Duodenal mucosa (tissue), 2 donors: ENCODE data around the gene ALOX15.
"Not testable (repeated sequence)": the region's sequence is repeated elsewhere in the genome, so short reads cannot be mapped to it uniquely, and the experiment has no call there.

Experiments
- H3K27ac ChIP-seq: one replicate; pipeline ENCODE4 v1.7.0; 2013; ENCODE audit warnings: low read depth, low read length
- H3K27me3 ChIP-seq, 2 donors: one replicate each; pipeline ENCODE4 v1.7.0; 2013; ENCODE audit warnings: low read length in 2 of 2, control low read depth in 1 of 2; ENCODE audit not compliant: insufficient read depth in 2 of 2, control insufficient read depth in 1 of 2
- H3K36me3 ChIP-seq, 2 donors: one replicate each; pipeline ENCODE4 v1.7.0; 2013; ENCODE audit warnings: low read length in 2 of 2, control low read depth in 1 of 2; ENCODE audit not compliant: insufficient read depth in 2 of 2, control insufficient read depth in 1 of 2
- H3K4me1 ChIP-seq, 2 donors: one replicate each; pipeline ENCODE4 v1.7.0; 2013; ENCODE audit warnings: low read length in 2 of 2, control low read depth in 1 of 2; ENCODE audit not compliant: insufficient read depth in 2 of 2, control insufficient read depth in 1 of 2
- H3K4me3 ChIP-seq, 2 donors: one replicate each; pipeline ENCODE4 v1.7.0; 2013; ENCODE audit warnings: low read length in 2 of 2, low read depth in 1 of 2
- H3K9ac ChIP-seq, 2 donors: one replicate each; pipeline ENCODE4 v1.7.0; 2013; ENCODE audit warnings: low read length in 2 of 2, low read depth in 1 of 2
- H3K9me3 ChIP-seq, 2 donors: one replicate each; pipeline ENCODE4 v1.7.0; 2013; ENCODE audit warnings: low read length in 2 of 2, control low read depth in 1 of 2; ENCODE audit not compliant: control insufficient read depth in 1 of 2

ALOX15 gene

DNA sequence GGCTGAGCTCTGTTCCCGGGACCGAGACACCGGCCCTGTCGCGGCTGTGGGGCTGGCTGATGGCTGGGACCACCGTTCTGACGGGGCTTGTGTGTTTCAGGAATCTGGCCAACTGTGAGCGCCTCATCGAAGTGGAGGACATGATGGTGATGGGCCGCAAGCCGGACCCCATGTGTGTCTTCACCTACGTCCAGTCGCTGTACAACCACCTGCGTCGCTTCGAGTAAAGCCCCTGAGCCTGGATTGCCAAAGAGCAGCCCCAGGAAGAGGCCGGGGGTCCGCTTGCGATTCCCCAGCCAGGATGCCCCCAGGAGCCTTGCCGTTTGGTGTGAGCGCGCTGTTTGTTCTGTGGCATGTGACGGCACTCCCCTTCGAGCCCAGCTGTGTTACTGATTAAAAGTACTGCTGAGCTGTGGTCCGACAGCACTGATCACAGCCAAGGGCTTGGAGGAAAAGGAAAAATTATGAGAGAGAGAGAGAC is 34.2 kb downstream of the ALOX15 start:
- Histone ChIP-seq H3K9ac (no peak overlapping the region), H3K27me3 (no peaks in the 10 kb centered on the region), H3K4me1 (peaks cover 14 to 28% of the 10 kb centered on the region in 2 donors)

DNA sequence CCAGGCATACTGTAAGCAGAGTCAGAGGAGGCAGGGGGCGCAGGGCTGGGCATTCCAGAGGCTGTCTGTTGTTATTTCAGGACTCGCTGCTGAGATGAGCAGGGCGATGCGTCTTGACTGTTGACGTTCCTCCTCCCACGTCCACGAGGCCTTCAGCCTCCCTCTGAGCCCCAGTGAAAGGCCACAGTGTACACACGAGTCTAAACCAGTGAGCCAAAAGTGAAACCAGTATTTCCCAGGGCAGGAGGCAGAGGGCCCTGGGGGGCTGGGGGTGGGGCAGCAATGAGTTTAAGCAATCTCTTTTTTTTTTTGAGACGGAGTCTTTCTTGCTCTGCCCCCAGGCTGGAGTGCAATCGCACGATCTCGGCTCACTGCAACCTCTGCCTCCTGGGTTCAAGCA is 35.7 kb downstream of the ALOX15 start:
- Histone ChIP-seq H3K4me1 (peaks cover 14 to 28% of the 10 kb centered on the region in 2 donors), H3K9me3 (no peaks in the 10 kb centered on the region), H3K4me3 (no peak overlapping the region), H3K27me3 (no peaks in the 10 kb centered on the region), H3K27ac (no peak overlapping the region), H3K9ac (no peak overlapping the region), H3K36me3 (no peaks in the 10 kb centered on the region)

More for the DNA sequence above, 34.2 kb downstream of the ALOX15 start:
- H3K36me3 ChIP-seq: no peaks in the 10 kb centered on the region
- no peaks in the 10 kb centered on the region for H3K9me3 ChIP-seq
- H3K4me3 ChIP-seq: peak overlapping the region in 1 of 2 donors; percentile 6
- H3K27ac ChIP-seq: peak overlapping the region; percentile 47

- not testable (repeated sequence) for H3K4me3 ChIP-seq, H3K9me3 ChIP-seq, H3K27me3 ChIP-seq, H3K9ac ChIP-seq, H3K36me3 ChIP-seq, H3K27ac ChIP-seq
- peaks cover 10 to 19% of the 10 kb centered on the region in 2 donors for H3K4me1 ChIP-seq
Measured at GRCh38 chr17:4604736-4605135, 36.7 kb downstream of the ALOX15 start.

DNA sequence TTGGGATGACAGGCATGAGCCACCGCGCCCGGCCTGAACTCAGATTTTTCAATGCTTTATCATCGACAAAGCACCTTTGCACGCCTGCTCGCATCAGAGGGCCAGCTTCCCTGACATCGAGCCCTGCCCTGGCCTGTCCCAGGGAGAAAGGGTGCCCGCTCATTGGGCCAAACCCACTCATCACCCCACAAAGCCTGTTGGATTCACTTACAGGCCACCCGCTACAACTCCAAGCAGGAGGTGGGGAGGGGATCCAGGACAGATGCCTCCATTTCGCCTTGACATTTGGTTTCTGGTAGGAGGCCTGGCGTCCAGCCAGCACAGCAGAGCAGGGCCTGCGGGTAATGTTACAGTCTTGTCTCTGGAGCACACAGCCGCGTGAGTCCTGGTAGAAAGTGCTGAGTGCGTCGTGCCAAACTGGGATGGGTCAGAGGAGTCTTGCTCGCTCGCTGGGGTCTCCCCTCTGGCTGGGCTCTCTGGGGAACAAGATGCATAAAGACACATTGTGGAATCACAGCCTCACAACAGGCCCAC is 37.3 kb downstream of the ALOX15 start:
- Histone ChIP-seq H3K9ac (no peak overlapping the region), H3K27me3 (no peaks in the 10 kb centered on the region), H3K4me1 (peaks cover 10 to 19% of the 10 kb centered on the region in 2 donors), H3K27ac (no peak overlapping the region), H3K4me3 (no peak overlapping the region), H3K36me3 (no peaks in the 10 kb centered on the region), H3K9me3 (no peaks in the 10 kb centered on the region)

DNA sequence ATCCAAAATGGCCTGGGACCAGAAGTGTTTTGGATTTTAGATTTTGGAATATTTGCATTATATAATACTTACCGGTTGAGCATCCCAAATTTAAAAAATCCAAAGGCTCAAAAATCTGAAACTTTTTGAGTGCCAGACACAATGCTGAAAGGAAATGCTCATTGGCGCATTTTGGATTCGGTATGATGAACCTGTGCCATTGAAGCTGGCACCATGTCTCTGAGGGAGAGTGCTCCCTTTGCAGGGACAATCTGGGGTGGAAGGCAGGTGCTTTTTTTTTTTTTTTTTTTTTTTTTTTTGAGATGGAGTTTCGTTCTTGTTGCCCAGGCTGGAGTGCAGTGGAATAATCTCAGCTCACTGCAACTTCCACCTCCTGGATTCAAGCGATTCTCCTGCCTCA is 39.4 kb downstream of the ALOX15 start:
- no peak overlapping the region for H3K4me3 ChIP-seq
- peaks cover 3 to 4% of the 10 kb centered on the region in 2 donors for H3K4me1 ChIP-seq
- no peaks in the 10 kb centered on the region for H3K9me3 ChIP-seq
- H3K9ac ChIP-seq: no peak overlapping the region
- no peaks in the 10 kb centered on the region for H3K27me3 ChIP-seq
- no peak overlapping the region for H3K27ac ChIP-seq
- no peaks in the 10 kb centered on the region for H3K36me3 ChIP-seq

GRCh38 chr17:4601326-4601725 is 40.2 kb downstream of the ALOX15 start:
- no peak overlapping the region for H3K4me3 ChIP-seq

GRCh38 chr17:4600563-4600962 is 40.9 kb downstream of the ALOX15 start:
- H3K9ac ChIP-seq: no peak overlapping the region
- no peak overlapping the region for H3K27ac ChIP-seq
- H3K27me3 ChIP-seq: no peaks in the 10 kb centered on the region
- no peaks in the 10 kb centered on the region for H3K36me3 ChIP-seq
- H3K4me1 ChIP-seq: peaks cover 0 to 3% of the 10 kb centered on the region in 2 donors
- no peak overlapping the region for H3K4me3 ChIP-seq
- no peaks in the 10 kb centered on the region for H3K9me3 ChIP-seq

More at GRCh38 chr17:4601326-4601725, 40.2 kb downstream of the ALOX15 start:
- no peaks in the 10 kb centered on the region for H3K9me3 ChIP-seq
- H3K4me1 ChIP-seq: peaks cover 0 to 4% of the 10 kb centered on the region in 2 donors
- H3K27ac ChIP-seq: no peak overlapping the region
- no peaks in the 10 kb centered on the region for H3K36me3 ChIP-seq
- H3K9ac ChIP-seq: no peak overlapping the region
- H3K27me3 ChIP-seq: no peaks in the 10 kb centered on the region

DNA sequence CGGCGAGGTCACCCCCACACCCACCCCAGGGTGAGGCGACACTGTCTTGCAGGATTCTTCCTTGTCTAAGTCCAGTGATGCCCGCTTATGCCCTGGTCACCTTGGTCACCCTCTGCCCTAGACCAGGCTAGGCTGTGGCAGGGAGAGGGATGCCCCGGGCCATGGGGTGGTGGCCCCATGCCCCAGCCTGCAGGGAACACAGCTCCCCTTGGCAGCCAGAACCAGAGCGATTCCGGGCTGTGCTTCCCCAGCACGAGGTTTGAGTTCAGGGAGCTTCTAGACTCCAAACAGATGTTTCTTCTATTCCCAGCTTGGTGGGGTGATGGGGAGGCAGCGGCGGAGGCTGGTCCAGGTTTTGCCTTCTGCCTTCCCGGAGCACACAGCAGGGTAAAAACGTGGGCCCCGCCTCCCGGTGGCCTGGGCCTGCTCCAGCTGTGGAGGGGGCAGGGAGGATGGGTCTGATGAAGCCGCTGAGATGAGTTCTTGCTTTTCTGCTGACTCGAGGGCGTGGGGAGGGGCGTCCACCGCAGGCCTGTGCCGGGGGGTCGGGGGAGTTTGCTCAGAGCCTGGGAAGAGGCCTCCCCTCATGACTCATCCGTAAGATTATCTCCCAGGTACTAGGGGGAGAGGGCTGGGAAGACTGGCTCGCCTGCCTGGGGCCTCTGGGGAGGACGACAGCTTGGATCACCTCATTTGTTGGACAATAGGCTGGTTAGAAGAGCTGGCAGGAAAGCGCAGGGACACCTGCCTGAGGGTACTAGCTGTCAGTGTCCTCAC is 41.8 kb downstream of the ALOX15 start:
- Histone ChIP-seq H3K9ac (no peak overlapping the region), H3K36me3 (no peaks in the 10 kb centered on the region), H3K4me3 (no peak overlapping the region), H3K9me3 (no peaks in the 10 kb centered on the region), H3K27me3 (no peaks in the 10 kb centered on the region), H3K4me1 (peaks cover 0 to 8% of the 10 kb centered on the region in 2 donors), H3K27ac (no peak overlapping the region)

- Histone ChIP-seq H3K36me3 (no peaks in the 10 kb centered on the region), H3K27ac (no peak overlapping the region), H3K9ac (no peak overlapping the region), H3K4me3 (no peak overlapping the region), H3K9me3 (no peaks in the 10 kb centered on the region), H3K27me3 (no peaks in the 10 kb centered on the region), H3K4me1 (peaks cover 0 to 9% of the 10 kb centered on the region in 2 donors)
Measured at GRCh38 chr17:4598776-4599504, 42.5 kb downstream of the ALOX15 start.

DNA sequence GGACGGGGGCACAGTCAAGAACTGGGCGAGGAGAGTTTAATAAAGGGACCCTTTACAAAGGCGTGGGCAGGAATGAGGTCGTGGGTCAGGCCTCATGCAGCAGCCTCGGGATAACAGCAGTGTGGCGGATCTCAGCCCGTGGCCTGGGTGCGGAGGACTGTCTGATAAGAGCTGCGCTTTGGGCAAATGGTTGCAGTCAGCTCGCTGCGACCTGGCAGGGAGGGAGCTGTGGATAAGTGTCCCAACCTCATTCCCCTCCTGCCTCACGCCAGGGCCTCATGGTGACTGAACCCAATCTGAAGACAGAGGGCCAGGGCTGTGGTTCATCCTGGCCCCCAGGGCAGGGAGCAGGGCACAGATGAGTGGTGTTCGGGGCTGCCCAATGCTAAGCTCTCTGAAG is 43.5 kb downstream of the ALOX15 start:
- H3K9ac ChIP-seq: no peak overlapping the region
- no peaks in the 10 kb centered on the region for H3K9me3 ChIP-seq
- H3K4me1 ChIP-seq: peaks cover 0 to 9% of the 10 kb centered on the region in 2 donors
- no peaks in the 10 kb centered on the region for H3K36me3 ChIP-seq
- no peak overlapping the region for H3K4me3 ChIP-seq
- H3K27ac ChIP-seq: no peak overlapping the region
- no peaks in the 10 kb centered on the region for H3K27me3 ChIP-seq
